ENCODE measurements around the gene AURKAIP1.

DNA sequence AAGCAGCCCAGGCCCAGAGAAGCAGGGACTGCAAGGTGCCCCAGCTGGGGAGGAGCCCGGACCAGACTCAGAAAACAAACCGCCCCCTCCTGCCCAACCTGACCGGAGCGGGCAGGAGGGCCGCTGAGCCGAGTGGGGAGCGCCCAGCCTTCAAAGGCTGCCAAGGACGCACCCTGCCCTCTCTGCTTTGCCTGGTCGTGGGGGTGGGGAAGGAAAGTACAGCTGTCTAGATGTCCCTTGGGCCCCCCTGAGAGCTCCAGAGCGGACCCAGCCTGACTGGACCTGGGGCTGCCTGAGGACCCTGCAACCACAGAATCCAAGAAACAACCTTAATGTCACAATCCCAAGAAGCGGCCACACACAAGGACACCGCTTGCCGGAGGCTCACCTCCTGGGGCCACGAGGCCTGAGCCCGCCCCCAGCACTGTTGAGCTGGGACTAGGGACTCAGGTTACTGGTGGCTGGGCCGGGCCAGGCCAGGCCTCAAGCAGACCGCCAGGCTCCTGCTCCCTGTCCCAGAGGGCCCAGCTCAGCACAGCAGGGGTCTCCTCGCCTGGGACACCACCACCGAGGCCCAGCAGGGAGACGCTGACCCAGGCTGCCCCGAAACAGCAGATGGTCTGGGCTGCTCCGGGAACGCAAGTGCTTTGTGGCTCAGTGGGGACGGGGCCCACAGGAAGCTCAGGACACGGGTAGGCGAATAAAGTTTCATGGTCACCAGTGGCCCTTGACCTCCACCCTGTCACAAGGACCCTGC, 27.2 kb downstream of the AURKAIP1 start:
- TF ChIP-seq, protein P1, sequence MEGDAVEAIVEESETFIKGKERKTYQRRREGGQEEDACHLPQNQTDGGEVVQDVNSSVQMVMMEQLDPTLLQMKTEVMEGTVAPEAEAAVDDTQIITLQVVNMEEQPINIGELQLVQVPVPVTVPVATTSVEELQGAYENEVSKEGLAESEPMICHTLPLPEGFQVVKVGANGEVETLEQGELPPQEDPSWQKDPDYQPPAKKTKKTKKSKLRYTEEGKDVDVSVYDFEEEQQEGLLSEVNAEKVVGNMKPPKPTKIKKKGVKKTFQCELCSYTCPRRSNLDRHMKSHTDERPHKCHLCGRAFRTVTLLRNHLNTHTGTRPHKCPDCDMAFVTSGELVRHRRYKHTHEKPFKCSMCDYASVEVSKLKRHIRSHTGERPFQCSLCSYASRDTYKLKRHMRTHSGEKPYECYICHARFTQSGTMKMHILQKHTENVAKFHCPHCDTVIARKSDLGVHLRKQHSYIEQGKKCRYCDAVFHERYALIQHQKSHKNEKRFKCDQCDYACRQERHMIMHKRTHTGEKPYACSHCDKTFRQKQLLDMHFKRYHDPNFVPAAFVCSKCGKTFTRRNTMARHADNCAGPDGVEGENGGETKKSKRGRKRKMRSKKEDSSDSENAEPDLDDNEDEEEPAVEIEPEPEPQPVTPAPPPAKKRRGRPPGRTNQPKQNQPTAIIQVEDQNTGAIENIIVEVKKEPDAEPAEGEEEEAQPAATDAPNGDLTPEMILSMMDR (IDR thresholded peaks at IDR 0.05; ENCODE audit: low read depth, low read length): no peak
- TF ChIP-seq EZH2phosphoT487 (IDR thresholded peaks at IDR 0.05; ENCODE audit: low read depth): no peak

All from OCI-LY3 (cell line).